WERI-Rb-1 (cell line): ENCODE results near the gene PRSS57.
"Not testable (repeated sequence)": the region's sequence is repeated elsewhere in the genome, so short reads cannot be mapped to it uniquely, and the experiment has no call there.

ENCODE experiments used
- DNase-seq: peaks from one replicate; pipeline ENCODE4 v3.0.0-alpha.2; 2020
- H3K27ac ChIP-seq: fragments of 250-450 bp; sonication (Bioruptor Pico); 2 replicates; pipeline ENCODE4 v1.5.1; 2020; ENCODE audit warnings: mild to moderate bottlenecking, moderate library complexity
- H3K27me3 ChIP-seq: fragments of 250-450 bp; sonication (Bioruptor Pico); 2 replicates; pipeline ENCODE4 v1.5.1; 2021; ENCODE audit warnings: mild to moderate bottlenecking, low read depth, moderate library complexity; ENCODE audit not compliant: insufficient read depth, severe bottlenecking
- H3K36me3 ChIP-seq: fragments of 250-450 bp; sonication (Bioruptor Pico); 2 replicates; pipeline ENCODE4 v1.5.1; 2020; ENCODE audit warnings: mild to moderate bottlenecking, moderate library complexity
- H3K4me3 ChIP-seq: 2 replicates; pipeline ENCODE4 v1.5.1; 2011; ENCODE audit warnings: low read depth, mild to moderate bottlenecking, control low read depth, low read length
- H3K9me3 ChIP-seq: fragments of 250-450 bp; sonication (Bioruptor Pico); 2 replicates; pipeline ENCODE4 v1.5.1; 2021; ENCODE audit warnings: mild to moderate bottlenecking, moderate library complexity; ENCODE audit not compliant: severe bottlenecking
- CTCF ChIP-seq: IDR thresholded peaks from 2 replicates; pipeline ENCODE4 v1.5.1; 2011; ENCODE audit warnings: low read depth, mild to moderate bottlenecking, control low read depth, inconsistent platforms, low read length

PRSS57 gene

GRCh38 chr19:670609-671075, 24.6 kb downstream of the PRSS57 start:
- peak; percentile 32 for TF ChIP-seq CTCF
- Histone ChIP-seq H3K4me3 (no peak overlapping the region), H3K27me3 (peaks cover 6% of the 10 kb centered on the region), H3K36me3 (no peaks in the 10 kb centered on the region), H3K27ac (no peak overlapping the region), H3K9me3 (peaks cover 24% of the 10 kb centered on the region)
- DNase-seq, result no peak

- peaks cover 24% of the 10 kb centered on the region for H3K9me3 ChIP-seq
- H3K4me3 ChIP-seq, H3K27me3 ChIP-seq, H3K36me3 ChIP-seq, DNase-seq, H3K27ac ChIP-seq: not testable (repeated sequence)
Measured at GRCh38 chr19:668675-669434, 26.4 kb downstream of the PRSS57 start.

- not testable (repeated sequence) for H3K36me3 ChIP-seq, H3K4me3 ChIP-seq, H3K27me3 ChIP-seq, H3K27ac ChIP-seq, DNase-seq
- H3K9me3 ChIP-seq, result peaks cover 28% of the 10 kb centered on the region
Measured at GRCh38 chr19:666985-667573, 28.2 kb downstream of the PRSS57 start.

GRCh38 chr19:664913-665443, 30.3 kb downstream of the PRSS57 start:
- Histone ChIP-seq H3K36me3 (peaks cover 7% of the 10 kb centered on the region), H3K4me3 (no peak overlapping the region), H3K27ac (no peak overlapping the region)

GRCh38 chr19:663682-664117, 31.6 kb downstream of the PRSS57 start:
- Histone ChIP-seq H3K27ac (peak overlapping the region; percentile 49), H3K9me3 (peaks cover 19% of the 10 kb centered on the region), H3K27me3 (no peaks in the 10 kb centered on the region), H3K36me3 (peaks cover 11% of the 10 kb centered on the region), H3K4me3 (peak overlapping the region; percentile 26)
- TF ChIP-seq CTCF, result no peak
- DNase-seq, result no peak

More at GRCh38 chr19:664913-665443, 30.3 kb downstream of the PRSS57 start:
- Histone ChIP-seq H3K9me3 (peaks cover 26% of the 10 kb centered on the region), H3K27me3 (no peaks in the 10 kb centered on the region)
- peak; percentile 98 for TF ChIP-seq CTCF
- peak; percentile 92 for DNase-seq

GRCh38 chr19:662962-663681, 32.1 kb downstream of the PRSS57 start, which contains the start of gene RNF126:
Gene RNF126, minus strand, starts transcription at chr19:663214. Its CDS starts 93 bp downstream, at chr19:663121.
- Histone ChIP-seq H3K9me3 (peaks cover 14% of the 10 kb centered on the region), H3K27ac (peak within 1 kb of the TSS; percentile 93), H3K36me3 (peaks cover 17% of the 10 kb centered on the region), H3K4me3 (peak within 1 kb of the TSS; percentile 82), H3K27me3 (no peaks in the 10 kb centered on the region)
- TF ChIP-seq CTCF, result no peak
- peak; percentile 89 for DNase-seq
